ENCODE results near the gene GRM8.

GRM8 gene

DNA sequence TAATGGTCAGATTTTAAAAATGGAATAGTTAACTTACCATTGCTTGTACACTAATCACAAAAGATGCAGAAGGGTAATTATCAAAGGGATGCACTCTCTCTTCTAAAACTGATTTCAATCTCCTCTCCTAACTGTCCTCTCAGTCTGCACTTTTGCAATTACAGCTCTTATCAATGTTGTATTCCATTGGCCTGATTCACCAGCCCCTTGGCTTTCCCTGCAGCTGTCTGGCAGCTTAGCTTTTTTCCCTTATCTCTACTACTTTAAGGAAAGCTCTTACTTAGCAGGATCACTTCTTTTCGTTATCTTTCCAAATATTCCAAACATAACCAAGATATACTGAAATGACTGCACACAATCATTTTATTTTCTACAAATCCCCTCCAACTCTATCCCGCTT, 448.8 kb downstream of the GRM8 start:
- DNase-seq: no peak

DNA sequence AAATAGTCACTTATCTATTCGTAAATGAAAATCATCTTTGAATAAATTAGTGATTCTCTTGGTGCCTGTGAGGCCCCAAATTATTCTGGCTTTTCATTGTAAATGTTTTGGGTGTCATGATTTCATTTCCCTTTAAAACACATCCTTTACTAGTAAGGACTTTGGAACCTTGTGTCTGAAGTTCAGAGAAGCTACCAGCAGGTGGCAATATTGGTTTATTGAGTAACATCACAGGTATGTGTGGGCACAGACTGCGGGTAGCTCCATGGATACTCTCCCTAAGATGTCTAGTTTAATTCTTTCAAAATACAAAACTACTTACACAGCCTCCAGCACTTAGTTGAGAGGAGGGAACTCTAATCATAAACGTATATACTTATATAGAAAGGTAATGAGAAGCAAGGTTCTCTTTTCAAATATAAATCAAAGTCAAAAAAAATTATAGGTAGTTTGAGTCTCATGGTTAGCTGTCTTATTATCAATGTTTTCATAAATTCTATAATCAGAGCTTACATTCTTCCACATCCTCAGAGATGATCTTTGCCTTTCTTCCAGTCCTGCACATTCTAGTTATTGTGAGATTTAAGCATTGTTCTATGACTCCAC, 449.6 kb downstream of the GRM8 start:
- peak; percentile 9 to 59 for DNase-seq

- no peak for DNase-seq
These were observed 451.0 kb downstream of the GRM8 start for GRCh38 chr7:126801733-126802132.

- no peak for DNase-seq
These were observed 453.2 kb downstream of the GRM8 start for GRCh38 chr7:126799541-126799940.

GRCh38 chr7:126792521-126792920, 460.2 kb downstream of the GRM8 start:
- DNase-seq: no peak

DNA sequence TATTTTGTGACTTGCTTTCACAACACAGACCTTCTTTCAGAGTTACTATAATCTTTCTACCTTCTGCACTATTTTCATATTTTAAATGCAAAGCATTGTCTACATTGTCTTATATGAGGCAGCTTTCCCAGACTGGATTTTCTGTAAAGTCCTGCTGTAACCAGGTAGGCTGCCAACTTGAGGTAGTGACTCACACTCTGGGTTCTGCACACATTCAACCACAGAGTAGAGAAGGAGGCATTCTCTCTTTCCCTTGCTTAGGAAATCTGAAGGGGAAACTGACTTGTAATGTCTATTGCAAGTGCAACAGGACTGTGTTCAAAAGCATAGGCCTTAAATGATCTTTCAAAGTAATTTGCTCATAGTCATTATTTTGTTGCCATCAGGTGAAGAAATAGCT, 461.4 kb downstream of the GRM8 start:
- DNase-seq: no peak

DNA sequence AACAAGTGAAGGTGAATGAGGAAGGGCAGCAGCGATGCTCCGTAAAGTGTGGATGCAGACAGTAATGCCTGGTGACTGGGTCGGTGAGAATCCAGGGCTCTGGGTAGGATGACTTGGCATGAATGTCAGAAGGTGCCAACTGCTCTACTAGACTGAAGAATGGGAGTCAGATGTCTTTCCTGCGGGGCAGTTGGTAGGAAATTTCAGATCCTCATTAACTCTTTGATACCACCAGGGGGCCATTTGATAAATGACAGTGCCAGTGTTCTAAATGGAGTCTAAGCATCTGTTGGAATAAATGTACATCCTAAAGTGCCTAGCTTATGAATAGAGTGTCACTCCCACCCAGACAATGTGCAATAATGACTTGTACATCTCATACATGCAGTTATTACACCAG, 462.0 kb downstream of the GRM8 start:
- DNase-seq: no peak

GRCh38 chr7:126783613-126784012, 469.1 kb downstream of the GRM8 start:
- no peak for DNase-seq

DNA sequence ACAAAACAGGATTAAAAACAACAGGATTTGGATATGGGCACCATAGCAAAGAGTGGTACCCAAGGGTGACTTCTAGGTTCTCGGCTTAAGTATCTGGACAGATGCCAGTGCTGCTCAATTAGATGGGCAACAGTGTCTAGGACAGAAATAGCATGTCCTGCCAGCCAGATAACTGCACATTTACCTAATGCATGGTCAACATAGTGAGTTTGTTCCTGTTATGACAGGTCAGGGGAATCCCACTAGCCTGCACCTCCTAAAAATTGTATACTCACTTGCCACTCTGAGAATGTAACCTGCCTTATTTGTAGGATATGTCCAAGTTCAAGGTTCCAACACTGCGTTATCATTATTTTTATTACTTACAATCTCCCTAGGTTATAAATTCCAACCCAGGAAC, 471.7 kb downstream of the GRM8 start:
- DNase-seq: no peak

GRCh38 chr7:126778101-126778500, 474.6 kb downstream of the GRM8 start:
- DNase-seq: no peak

DNA sequence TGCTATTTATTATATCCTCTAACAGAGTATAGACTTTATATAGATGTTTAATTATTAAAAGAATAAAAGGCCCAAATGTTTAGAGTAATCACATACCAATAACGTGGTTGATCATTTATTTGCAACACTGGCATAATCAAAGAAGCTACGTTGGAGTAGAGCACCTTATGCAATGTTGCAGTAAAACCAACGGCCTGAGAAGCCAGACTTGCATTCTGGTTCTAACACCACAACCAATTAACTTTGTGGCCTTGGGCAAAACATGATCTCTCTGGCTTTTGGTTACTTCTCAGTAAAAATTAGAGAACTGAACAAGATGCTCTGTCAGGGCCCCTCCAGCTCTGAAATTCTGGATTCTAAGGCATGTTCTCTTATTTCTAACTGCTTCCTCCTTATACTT, 476.2 kb downstream of the GRM8 start:
- no peak for DNase-seq

DNA sequence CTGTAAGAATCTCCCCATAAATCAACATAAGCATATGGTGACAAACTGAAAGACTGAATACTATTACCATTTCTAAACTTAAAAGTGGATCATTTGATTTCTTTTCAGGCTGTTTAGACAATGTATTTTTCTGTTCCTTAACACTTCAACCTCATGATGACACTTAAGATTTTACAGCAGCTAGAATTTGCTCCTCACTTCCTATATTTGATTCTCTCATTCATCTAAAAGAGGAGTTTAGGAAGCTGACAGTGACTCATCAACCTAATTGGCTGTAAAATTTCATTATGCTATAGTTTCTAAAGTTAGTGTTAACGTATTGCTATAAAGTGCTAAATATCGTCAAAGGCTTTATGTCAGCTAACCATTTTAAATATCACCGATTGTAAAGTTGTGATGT, 478.7 kb downstream of the GRM8 start:
- DNase-seq: peak in 1 of 2 donors; percentile 2

GRCh38 chr7:126768836-126769235, 483.9 kb downstream of the GRM8 start:
- no peak for DNase-seq

- no peak for DNase-seq
These were observed 491.7 kb downstream of the GRM8 start for GRCh38 chr7:126760914-126761577.

DNA sequence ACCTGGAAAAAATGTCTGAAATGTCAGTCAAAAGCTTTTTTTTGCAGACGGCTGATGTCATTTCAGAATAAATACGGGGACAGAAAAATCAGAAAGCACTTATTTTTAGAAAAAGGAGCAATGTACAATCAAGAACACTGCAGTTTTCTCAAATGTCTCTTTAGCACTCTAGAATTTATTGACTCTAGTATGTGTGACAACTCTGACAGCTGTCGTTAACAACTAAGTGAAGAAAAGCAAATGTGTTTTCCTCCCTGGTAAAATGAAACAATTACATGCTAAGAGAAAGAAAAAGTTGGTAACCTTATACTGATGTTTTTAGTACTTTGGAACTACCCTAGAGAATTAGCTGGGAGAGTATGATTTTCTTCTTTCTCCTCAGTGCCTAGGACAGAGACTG, 497.4 kb downstream of the GRM8 start:
- DNase-seq: no peak

DNA sequence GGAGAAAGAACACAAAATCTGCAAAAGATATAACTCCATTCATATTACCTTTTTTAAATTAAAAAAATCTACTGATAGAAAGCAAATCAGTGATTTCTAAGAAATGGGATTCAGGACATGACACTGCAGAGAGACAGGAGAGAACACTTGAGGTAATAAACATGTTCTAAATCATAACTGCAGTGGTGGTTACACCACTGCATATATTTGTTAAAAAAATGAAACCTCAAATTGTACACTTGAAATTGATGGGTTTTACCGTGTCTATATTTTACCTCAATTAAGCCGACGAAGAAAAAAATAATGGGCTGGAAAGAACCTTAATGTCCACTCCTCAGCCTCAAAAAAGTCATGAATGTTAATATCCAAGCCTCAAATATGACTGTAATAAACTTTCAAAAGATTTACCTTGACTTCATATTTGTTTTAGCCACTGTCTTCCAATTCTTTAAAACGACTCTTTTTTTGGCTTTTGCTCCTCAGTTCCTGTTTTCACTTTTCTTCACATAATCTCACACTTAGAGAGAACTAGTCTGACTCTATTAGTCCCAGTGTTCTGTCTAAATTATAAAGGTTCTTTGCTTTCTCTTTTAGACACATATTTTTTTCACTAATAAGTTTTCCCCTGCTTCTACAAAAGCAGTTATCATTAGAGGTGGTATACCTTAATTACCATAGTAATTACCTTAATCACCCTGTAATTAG, 502.4 kb downstream of the GRM8 start:
- no peak for DNase-seq

DNA sequence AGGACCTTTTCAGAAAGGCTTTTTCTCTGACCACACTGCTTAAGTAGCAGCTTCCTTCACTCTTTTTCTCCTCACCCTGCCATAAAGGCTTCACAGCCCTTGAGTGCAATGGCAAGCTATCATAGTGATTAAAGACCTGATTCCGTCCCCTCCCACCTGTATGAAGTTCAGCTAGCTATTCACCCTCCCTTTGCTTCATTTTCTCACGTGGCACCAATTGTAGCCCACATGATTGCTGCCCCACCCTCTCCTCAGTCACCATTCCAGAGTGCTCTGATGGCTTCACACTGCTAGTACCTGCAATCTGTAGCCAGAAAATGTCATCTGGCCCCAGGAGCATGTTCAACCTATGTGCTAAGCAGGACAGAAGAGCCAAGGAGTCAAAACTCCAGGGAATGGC, 523.8 kb downstream of the GRM8 start:
- no peak for DNase-seq

DNA sequence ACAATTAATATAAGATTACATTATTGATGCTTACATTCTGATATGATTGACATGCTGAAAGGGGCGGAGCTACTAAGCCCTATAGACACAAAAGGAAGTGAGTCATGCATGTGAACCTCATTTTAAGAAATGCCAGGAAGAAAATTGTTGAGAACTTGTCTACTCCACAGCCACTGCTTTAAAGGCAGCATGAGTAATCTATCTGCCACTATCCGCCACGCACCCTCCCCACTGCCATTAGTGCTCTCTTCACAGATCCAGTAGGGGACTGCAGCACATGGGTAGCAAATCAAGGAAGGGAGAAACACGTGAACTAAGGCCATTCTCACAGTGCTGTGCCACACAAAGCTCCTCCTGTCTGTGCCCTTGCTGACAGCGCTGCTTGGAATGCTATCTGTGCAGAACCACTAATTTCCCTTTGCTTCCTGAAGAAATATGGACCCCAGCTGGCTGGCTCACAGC, 524.8 kb downstream of the GRM8 start:
- DNase-seq: no peak

DNA sequence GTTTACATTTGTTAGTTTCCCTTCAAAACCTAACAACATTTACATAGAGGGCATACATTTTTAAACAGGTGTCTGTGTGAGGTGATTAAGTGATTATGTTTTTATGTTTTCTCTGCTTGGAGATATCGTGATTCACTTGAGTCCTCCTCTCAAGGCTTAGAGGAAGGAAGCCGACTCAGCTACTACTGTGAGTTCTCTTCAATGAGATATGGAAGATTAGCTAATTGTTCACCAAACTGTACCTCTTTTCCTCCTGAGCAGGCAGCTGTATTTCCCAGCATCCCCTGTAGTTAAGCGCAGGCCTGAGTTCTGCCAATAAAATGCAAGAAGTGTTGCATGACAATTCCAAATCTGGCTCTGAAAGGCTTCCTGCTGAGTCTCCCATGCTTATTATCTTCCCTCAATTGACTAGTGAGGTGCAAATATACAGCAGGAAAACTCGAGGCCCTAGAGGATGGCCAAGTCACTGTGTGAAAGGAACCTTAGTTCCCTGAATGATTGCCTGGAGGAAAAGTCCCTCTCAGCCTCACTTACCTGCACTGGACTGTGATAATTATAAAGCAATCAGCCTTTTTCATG, 528.7 kb downstream of the GRM8 start:
- no peak for DNase-seq

- DNase-seq: no peak
These were observed 532.5 kb downstream of the GRM8 start for GRCh38 chr7:126720232-126720631.

GRCh38 chr7:126718419-126718818, 534.3 kb downstream of the GRM8 start:
- DNase-seq: no peak

DNA sequence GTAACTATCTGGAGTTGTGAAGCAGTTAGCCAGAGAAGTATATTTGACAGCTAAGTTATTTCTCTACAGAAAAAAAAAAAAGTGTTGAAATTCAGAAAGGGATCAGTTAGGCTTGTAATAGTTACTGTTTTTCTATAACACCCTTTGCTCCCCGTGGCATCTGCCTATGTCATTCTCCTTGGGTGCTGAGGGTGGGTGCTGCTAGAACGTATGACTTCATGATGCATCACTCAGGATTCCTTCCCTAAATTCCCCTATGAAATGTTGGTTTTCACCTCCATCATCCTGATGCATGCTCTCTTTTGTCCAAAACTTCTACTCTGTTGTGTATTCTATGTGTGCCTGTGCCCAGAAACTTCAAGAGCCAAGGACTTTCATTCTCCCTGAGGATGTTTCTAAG, 536.4 kb downstream of the GRM8 start:
- DNase-seq: no peak

- DNase-seq: no peak
These were observed 537.7 kb downstream of the GRM8 start for GRCh38 chr7:126715076-126715475.
